VCaP (cell line): ENCODE measurements around the gene PEF1.

Experiments
- H3K27ac ChIP-seq: fragments of 450-650 bp; 2 replicates; pipeline ENCODE4 v1.5.1; 2017
- TF ChIP-seq, protein P1 (sequence below): fragments of 450-650 bp; conservative IDR thresholded peaks from 2 replicates; pipeline ENCODE4 v1.5.1; 2017; ENCODE audit warnings: mild to moderate bottlenecking, moderate library complexity

Gene PEF1

DNA sequence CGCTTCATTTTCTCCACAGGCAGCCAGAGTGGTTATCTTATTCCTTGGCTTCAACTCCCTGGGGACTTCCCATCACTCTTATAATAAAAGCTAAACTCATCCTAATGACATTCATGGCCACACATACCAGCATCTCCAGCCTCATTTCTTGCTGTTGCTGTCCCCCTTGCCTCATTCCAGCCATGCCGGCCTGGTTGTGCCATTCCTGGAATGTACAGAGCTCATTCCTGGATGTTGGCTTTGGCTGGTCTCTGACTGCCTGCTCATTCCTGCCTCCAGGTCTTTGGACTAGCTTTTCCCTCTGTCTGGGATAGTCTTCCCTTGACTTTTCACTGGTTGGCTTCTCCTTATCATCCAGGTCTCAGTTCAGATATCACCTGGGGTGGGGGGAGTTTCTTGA is 2.4 kb upstream of the PEF1 start:
- TF ChIP-seq, protein P1, sequence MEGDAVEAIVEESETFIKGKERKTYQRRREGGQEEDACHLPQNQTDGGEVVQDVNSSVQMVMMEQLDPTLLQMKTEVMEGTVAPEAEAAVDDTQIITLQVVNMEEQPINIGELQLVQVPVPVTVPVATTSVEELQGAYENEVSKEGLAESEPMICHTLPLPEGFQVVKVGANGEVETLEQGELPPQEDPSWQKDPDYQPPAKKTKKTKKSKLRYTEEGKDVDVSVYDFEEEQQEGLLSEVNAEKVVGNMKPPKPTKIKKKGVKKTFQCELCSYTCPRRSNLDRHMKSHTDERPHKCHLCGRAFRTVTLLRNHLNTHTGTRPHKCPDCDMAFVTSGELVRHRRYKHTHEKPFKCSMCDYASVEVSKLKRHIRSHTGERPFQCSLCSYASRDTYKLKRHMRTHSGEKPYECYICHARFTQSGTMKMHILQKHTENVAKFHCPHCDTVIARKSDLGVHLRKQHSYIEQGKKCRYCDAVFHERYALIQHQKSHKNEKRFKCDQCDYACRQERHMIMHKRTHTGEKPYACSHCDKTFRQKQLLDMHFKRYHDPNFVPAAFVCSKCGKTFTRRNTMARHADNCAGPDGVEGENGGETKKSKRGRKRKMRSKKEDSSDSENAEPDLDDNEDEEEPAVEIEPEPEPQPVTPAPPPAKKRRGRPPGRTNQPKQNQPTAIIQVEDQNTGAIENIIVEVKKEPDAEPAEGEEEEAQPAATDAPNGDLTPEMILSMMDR: no peak
- no peak overlapping the region for H3K27ac ChIP-seq

DNA sequence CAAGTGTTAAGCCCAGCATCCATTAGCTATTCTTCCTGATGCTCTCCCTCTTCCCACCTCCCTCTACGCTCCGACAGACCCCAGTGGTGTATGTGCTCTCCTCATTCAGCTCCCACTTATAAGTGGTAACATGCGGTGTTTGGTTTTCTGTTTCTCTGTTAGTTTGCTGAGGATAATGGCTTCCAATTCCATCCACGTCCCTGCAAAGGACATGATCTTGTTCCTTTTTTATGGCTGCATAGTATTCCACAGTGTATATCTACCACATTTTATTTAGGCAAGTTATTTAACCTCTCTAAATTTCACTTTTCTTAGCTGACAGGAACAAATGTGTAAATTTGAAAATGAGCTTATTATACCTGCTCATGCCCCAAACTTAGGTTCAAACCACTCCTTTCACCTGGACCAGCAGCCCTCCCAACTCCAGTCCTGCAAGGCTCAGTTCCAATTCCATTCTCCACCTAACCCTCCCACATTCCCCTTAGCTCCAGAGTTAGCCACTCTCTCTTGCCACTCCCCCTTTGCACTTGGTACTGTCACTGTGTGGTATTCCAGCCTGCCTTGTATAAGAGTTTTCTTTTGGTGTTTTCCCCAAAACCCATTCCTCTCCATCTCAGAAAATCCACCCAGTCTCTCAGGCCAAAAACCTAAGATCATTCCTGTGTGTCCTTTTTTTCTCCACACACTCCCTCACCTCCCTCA is 1.7 kb upstream of the PEF1 start:
- TF ChIP-seq, protein P1: no peak
- H3K27ac ChIP-seq: no peak overlapping the region

- TF ChIP-seq, protein P1: no peak
- peak overlapping the region; percentile 92 for H3K27ac ChIP-seq
Measured at GRCh38 chr1:31645274-31645568, 545 bp upstream of the PEF1 start.

DNA sequence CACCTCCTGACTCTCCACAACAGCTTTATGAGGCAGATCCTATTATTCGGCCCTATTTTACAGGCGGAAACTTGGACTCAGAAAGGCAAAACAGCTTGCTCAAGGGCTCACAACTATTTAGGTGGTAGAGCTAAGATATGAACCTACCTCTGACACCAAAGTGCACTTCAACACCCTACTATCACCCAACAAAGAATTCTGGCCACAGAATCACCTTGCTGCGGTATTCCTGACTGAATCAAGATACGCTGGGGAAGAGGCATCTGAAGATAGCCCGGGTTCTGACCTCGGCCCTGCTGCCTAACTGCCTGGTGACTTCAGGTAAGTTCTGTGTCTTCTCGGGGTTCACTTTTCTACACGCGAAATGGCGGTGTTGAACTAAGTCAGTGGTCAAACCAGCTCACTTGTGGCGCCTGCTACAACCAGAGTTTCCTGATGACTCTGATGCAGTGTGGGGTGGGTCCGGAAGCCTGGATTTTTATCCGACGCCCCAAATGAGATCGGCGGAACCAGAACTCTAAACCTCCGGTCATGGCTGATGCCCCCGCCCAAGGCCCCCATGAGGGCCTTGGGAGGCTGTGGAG is 608 bp downstream of the PEF1 start:
- TF ChIP-seq, protein P1: no peak
- H3K27ac ChIP-seq: peak overlapping the region; percentile 92

- H3K27ac ChIP-seq: no peak overlapping the region
- TF ChIP-seq, protein P1: no peak
Measured at GRCh38 chr1:31642897-31643296, 1.8 kb downstream of the PEF1 start.

DNA sequence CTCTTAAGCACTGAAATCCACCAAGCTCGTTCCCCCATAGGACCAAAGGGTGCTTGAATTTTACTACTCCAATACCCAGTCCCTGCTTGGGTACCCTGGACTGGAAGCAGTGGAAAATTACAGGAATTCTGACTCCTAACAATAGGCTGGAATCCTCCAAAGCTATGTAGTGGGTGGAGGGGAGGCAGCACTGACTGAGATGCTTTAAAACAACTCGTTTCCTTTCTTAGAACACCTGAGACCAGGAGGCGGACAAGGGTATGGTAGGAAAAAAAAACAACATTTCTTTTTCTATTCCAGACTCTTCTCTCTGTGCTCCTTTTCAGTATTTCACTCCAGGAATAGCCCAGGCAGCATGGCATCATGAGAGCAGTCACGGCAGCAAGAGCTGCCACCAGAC is 2.3 kb downstream of the PEF1 start:
- H3K27ac ChIP-seq: no peak overlapping the region
- TF ChIP-seq, protein P1: no peak

- TF ChIP-seq, protein P1: no peak
- H3K27ac ChIP-seq: no peak overlapping the region
Measured at GRCh38 chr1:31640964-31641363, 3.7 kb downstream of the PEF1 start.
